Stimulated activated CD4-positive, alpha-beta T cell treated with anti-CD3 and anti-CD28 coated beads, TNF-alpha, amount 100 ng/mL, for 4 hours (primary cell): ENCODE measurements around the gene ARMC2.
"Not testable (repeated sequence)": the region's sequence is repeated elsewhere in the genome, so short reads cannot be mapped to it uniquely, and the experiment has no call there.

ENCODE experiments used
- DNase-seq, 3 experiments: peaks; one replicate each; pipeline ENCODE4 v3.0.0-alpha.2; 2020; ENCODE audit warnings: low read depth in 3 of 3

Gene ARMC2

GRCh38 chr6:108872141-108872557 lies 23.9 kb downstream of the ARMC2 start:
- DNase-seq: no peak

- DNase-seq: no peak
Observed at GRCh38 chr6:108872575-108872974, 24.4 kb downstream of the ARMC2 start.

- DNase-seq: no peak
Observed at GRCh38 chr6:108873251-108873650, 25.0 kb downstream of the ARMC2 start.

GRCh38 chr6:108873971-108874370 lies 25.7 kb downstream of the ARMC2 start:
- no peak for DNase-seq

GRCh38 chr6:108874470-108875160 lies 26.4 kb downstream of the ARMC2 start:
- DNase-seq: peak in 1 of 3 experiments; percentile 21

- DNase-seq: no peak
Observed at GRCh38 chr6:108875161-108875555, 26.9 kb downstream of the ARMC2 start.

- no peak for DNase-seq
Observed at GRCh38 chr6:108877046-108877751, 29.0 kb downstream of the ARMC2 start.

GRCh38 chr6:108878942-108879341 lies 30.7 kb downstream of the ARMC2 start:
- DNase-seq: no peak

GRCh38 chr6:108883172-108883571 lies 35.0 kb downstream of the ARMC2 start:
- no peak for DNase-seq

GRCh38 chr6:108884211-108885059 lies 36.2 kb downstream of the ARMC2 start:
- no peak for DNase-seq

GRCh38 chr6:108888052-108888451 lies 39.8 kb downstream of the ARMC2 start:
- DNase-seq: no peak

- DNase-seq: no peak
Observed at GRCh38 chr6:108888745-108889144, 40.5 kb downstream of the ARMC2 start.

GRCh38 chr6:108890898-108891297 lies 42.7 kb downstream of the ARMC2 start:
- not testable (repeated sequence) for DNase-seq

- no peak for DNase-seq
Observed at GRCh38 chr6:108895571-108895970, 47.3 kb downstream of the ARMC2 start.

GRCh38 chr6:108896111-108896661 lies 48.0 kb downstream of the ARMC2 start:
- no peak for DNase-seq

- no peak for DNase-seq
Observed at GRCh38 chr6:108897371-108897770, 49.1 kb downstream of the ARMC2 start.

- no peak for DNase-seq
Observed at GRCh38 chr6:108902382-108902792, 54.2 kb downstream of the ARMC2 start.

- no peak for DNase-seq
Observed at GRCh38 chr6:108903796-108904195, 55.6 kb downstream of the ARMC2 start.

GRCh38 chr6:108904741-108905140 lies 56.5 kb downstream of the ARMC2 start:
- no peak for DNase-seq

- DNase-seq: no peak
Observed at GRCh38 chr6:108914235-108915022, 66.2 kb downstream of the ARMC2 start.

GRCh38 chr6:108915258-108915657 lies 67.0 kb downstream of the ARMC2 start:
- no peak for DNase-seq
